Hepatic stellate cell (primary cell): ENCODE results near the gene B4GALT5.

Experiments
- DNase-seq: peaks from one replicate; pipeline ENCODE4 v3.0.0; 2011; ENCODE audit warnings: low spot score

B4GALT5 gene

GRCh38 chr20:49583669-49584417 lies 129.8 kb downstream of the B4GALT5 start:
- peak; percentile 80 for DNase-seq

GRCh38 chr20:49583343-49583668 lies 130.4 kb downstream of the B4GALT5 start:
- no peak for DNase-seq
